ENCODE measurements around the gene NTM.

The NTM gene

DNA sequence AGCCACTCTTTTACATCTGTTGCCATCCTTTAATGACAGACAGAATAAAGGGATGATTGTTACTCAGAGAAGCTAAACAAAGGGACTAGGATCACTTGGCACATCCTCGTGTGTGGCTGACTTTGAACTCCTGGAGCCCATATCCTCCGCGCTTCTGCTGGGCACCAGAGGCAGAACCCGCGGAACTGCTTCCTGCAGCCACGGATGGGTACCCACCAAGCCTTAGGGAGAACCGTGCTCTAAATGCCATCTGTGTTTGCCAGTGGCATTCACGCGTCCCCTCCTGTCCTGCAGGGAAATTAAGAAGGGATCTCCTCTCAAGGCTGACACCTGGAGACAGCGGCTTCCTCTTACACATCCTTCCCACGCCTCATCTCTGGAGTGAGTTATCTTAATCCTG lies 294.4 kb downstream of the NTM start:
- DNase-seq (ENCODE audit: low read depth in 1 of 2, low spot score in 1 of 2) = no peak
- Histone ChIP-seq H3K4me3 (replicated peaks; ENCODE audit: insufficient read depth, low read length) (no peak overlapping the region), H3K27ac (replicated peaks) (no peak overlapping the region), H3K27me3 (ENCODE audit: insufficient read depth, poor library complexity, severe bottlenecking) (no peaks in the 10 kb centered on the region)
- TF ChIP-seq SPI1 (IDR thresholded peaks at IDR 0.05; ENCODE audit: borderline replicate concordance, low read depth) (no peak), GABPA (IDR thresholded peaks at IDR 0.05; ENCODE audit: low read depth) (no peak)
- TF ChIP-seq, protein P1, sequence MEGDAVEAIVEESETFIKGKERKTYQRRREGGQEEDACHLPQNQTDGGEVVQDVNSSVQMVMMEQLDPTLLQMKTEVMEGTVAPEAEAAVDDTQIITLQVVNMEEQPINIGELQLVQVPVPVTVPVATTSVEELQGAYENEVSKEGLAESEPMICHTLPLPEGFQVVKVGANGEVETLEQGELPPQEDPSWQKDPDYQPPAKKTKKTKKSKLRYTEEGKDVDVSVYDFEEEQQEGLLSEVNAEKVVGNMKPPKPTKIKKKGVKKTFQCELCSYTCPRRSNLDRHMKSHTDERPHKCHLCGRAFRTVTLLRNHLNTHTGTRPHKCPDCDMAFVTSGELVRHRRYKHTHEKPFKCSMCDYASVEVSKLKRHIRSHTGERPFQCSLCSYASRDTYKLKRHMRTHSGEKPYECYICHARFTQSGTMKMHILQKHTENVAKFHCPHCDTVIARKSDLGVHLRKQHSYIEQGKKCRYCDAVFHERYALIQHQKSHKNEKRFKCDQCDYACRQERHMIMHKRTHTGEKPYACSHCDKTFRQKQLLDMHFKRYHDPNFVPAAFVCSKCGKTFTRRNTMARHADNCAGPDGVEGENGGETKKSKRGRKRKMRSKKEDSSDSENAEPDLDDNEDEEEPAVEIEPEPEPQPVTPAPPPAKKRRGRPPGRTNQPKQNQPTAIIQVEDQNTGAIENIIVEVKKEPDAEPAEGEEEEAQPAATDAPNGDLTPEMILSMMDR (IDR thresholded peaks at IDR 0.05; ENCODE audit: insufficient read depth, low read length) = no peak

DNA sequence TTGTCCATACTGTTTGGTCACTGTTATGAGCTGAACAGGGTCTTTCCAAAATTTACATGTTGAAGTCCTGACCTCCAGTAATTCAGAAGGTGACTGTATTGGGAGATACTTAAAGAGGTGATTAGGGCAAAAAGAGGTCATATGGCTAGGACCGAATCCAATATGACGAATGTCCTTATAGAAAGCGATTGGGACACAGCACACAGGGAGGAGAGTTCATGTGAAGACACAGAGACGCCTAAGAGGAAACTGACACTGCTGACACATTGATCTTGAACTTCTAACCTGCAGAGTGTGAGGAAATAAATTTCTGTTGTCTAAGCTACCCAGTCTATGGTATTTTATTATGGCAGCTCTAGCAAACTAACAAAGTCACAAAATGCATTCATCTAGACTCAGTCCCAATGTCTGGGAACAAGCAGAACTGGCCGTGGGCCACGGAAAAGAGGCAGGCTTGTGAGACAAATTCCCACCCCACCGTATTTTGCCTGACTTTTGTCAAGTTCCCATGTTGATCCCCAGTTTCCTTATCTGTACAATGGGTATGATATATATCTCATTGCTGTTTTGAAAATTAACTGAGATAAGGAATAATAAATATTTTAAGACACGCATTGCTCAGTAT lies 295.0 kb downstream of the NTM start:
- H3K27ac ChIP-seq (replicated peaks) = no peak overlapping the region
- DNase-seq (ENCODE audit: low read depth in 1 of 2, low spot score in 1 of 2) = no peak
- TF ChIP-seq, protein P1 (IDR thresholded peaks at IDR 0.05; ENCODE audit: insufficient read depth, low read length) = no peak
- TF ChIP-seq, protein P2, sequence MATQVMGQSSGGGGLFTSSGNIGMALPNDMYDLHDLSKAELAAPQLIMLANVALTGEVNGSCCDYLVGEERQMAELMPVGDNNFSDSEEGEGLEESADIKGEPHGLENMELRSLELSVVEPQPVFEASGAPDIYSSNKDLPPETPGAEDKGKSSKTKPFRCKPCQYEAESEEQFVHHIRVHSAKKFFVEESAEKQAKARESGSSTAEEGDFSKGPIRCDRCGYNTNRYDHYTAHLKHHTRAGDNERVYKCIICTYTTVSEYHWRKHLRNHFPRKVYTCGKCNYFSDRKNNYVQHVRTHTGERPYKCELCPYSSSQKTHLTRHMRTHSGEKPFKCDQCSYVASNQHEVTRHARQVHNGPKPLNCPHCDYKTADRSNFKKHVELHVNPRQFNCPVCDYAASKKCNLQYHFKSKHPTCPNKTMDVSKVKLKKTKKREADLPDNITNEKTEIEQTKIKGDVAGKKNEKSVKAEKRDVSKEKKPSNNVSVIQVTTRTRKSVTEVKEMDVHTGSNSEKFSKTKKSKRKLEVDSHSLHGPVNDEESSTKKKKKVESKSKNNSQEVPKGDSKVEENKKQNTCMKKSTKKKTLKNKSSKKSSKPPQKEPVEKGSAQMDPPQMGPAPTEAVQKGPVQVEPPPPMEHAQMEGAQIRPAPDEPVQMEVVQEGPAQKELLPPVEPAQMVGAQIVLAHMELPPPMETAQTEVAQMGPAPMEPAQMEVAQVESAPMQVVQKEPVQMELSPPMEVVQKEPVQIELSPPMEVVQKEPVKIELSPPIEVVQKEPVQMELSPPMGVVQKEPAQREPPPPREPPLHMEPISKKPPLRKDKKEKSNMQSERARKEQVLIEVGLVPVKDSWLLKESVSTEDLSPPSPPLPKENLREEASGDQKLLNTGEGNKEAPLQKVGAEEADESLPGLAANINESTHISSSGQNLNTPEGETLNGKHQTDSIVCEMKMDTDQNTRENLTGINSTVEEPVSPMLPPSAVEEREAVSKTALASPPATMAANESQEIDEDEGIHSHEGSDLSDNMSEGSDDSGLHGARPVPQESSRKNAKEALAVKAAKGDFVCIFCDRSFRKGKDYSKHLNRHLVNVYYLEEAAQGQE (IDR thresholded peaks at IDR 0.05; ENCODE audit: insufficient replicate concordance, low read depth) = no peak
- no peak for TF ChIP-seq SPI1 (IDR thresholded peaks at IDR 0.05; ENCODE audit: borderline replicate concordance, low read depth)
- no peak for TF ChIP-seq GABPA (IDR thresholded peaks at IDR 0.05; ENCODE audit: low read depth)
- TF ChIP-seq POLR2AphosphoS5 (IDR thresholded peaks at IDR 0.05; ENCODE audit: low read depth) = no peak
- no peaks in the 10 kb centered on the region for H3K27me3 ChIP-seq (ENCODE audit: insufficient read depth, poor library complexity, severe bottlenecking)
- no peak overlapping the region for H3K4me3 ChIP-seq (replicated peaks; ENCODE audit: insufficient read depth, low read length)

DNA sequence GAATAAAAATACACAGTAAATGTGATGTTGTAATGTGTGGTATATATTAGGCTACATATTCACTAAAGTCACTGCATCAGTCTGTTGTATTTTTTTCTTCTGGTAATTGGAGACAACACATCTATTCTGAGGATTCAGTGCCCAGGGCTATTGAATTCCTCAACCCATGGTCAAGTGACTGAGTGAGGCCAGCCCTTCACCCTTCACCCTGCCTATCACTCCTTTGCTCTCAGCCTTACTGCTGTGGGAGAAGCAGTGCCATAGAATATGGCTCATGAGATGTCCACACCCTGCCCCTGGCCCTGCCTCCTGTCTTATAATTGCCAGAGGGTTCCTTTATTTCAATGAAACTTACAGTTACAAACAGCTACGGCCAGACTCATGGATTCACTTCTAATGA lies 295.6 kb downstream of the NTM start:
- H3K27ac ChIP-seq (replicated peaks) = no peak overlapping the region
- no peak for DNase-seq (ENCODE audit: low read depth in 1 of 2, low spot score in 1 of 2)
- no peak overlapping the region for H3K4me3 ChIP-seq (replicated peaks; ENCODE audit: insufficient read depth, low read length)
- TF ChIP-seq, protein P1 (IDR thresholded peaks at IDR 0.05; ENCODE audit: insufficient read depth, low read length) = no peak
- H3K27me3 ChIP-seq (ENCODE audit: insufficient read depth, poor library complexity, severe bottlenecking) = no peaks in the 10 kb centered on the region

DNA sequence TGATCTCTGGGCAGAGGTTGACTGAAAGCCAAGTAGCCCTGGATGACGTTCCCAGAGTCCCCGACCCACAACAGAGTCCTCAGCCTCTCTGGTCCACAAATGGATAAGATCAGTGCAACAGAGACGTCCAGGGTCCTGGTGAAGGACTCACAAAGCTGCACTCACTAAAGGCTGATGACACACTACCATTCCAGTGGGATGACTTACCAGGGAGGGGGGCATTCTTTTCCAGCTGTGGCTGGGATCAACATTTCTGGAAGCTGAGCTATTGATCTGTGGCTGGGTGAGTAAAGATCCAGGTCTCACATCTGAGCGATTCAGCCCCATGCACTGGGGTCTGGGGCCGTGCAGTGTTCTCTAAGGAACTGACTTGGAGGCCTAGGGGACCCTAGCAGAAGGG lies 296.2 kb downstream of the NTM start:
- no peak for DNase-seq (ENCODE audit: low read depth in 1 of 2, low spot score in 1 of 2)
- Histone ChIP-seq H3K27me3 (ENCODE audit: insufficient read depth, poor library complexity, severe bottlenecking) (no peaks in the 10 kb centered on the region), H3K27ac (replicated peaks) (no peak overlapping the region), H3K4me3 (replicated peaks; ENCODE audit: insufficient read depth, low read length) (no peak overlapping the region)
- TF ChIP-seq, protein P2 (IDR thresholded peaks at IDR 0.05; ENCODE audit: insufficient replicate concordance, low read depth) = no peak
- no peak for TF ChIP-seq SPI1 (IDR thresholded peaks at IDR 0.05; ENCODE audit: borderline replicate concordance, low read depth)
- no peak for TF ChIP-seq GABPA (IDR thresholded peaks at IDR 0.05; ENCODE audit: low read depth)
- no peak for TF ChIP-seq POLR2AphosphoS5 (IDR thresholded peaks at IDR 0.05; ENCODE audit: low read depth)
- TF ChIP-seq, protein P1 (IDR thresholded peaks at IDR 0.05; ENCODE audit: insufficient read depth, low read length) = no peak
